HepG2 (cell line): ENCODE measurements around the gene GALNT8. TPM values are rescaled to one million over a fixed set of nuclear protein-coding genes. Genes with fewer than 3 reads are reported as not detected.

Experiments
- CBFB ChIP-seq: sonication (generic); formaldehyde crosslinking; IDR thresholded peaks from 2 replicates; pipeline ENCODE4 v1.4.0; 2020; ENCODE audit warnings: missing genetic modification reagents
- GPN1 ChIP-seq: sonication (generic); formaldehyde crosslinking; IDR thresholded peaks from 2 replicates; pipeline ENCODE4 v1.5.1; 2020; ENCODE audit warnings: missing genetic modification reagents, borderline replicate concordance
- NFYB ChIP-seq: sonication (generic); formaldehyde crosslinking; IDR thresholded peaks from 2 replicates; pipeline ENCODE4 v1.4.0; 2020; ENCODE audit warnings: missing genetic modification reagents
- ZNF326 ChIP-seq: sonication (generic); formaldehyde crosslinking; IDR thresholded peaks from 2 replicates; pipeline ENCODE4 v1.4.0; 2020; ENCODE audit warnings: missing genetic modification reagents, borderline replicate concordance
- ZNF629 ChIP-seq: sonication (generic); formaldehyde crosslinking; conservative IDR thresholded peaks from 2 replicates; pipeline ENCODE4 v1.5.0; 2020; ENCODE audit warnings: missing genetic modification reagents
- polyA plus RNA-seq, 8 experiments: library from polyadenylated mRNA; depleted of rRNA in 3 of 8; stranded (reverse) in 7 of 8; unstranded in 1 of 8; fragments of >200 nt; fragmentation: Illumina TruSeq in 4 of 8; extraction: Trizol in 4 of 8; gene quantifications; 2 replicates each; pipeline versions ENCODE4 v1.2.1 to v1.2.3, GENCODE V29; 2011 to 2016; ENCODE audit warnings: low read depth in 4 of 8, missing spikeins in 1 of 8, mixed read lengths in 1 of 8; ENCODE audit not compliant: insufficient read depth in 1 of 8
- total RNA-seq, 5 experiments: library from RNA; depleted of rRNA; stranded (reverse); fragments of >200 nt; fragmentation: Illumina TruSeq; extraction: Trizol; gene quantifications; 2 replicates each; pipeline ENCODE4 v1.2.3, GENCODE V29; 2016; ENCODE audit warnings: low read depth in 1 of 5
- TF ChIP-seq, protein P1 (sequence below): sonication (generic); formaldehyde crosslinking; IDR thresholded peaks from 2 replicates; pipeline ENCODE4 v1.4.0; 2020; ENCODE audit warnings: low read depth, mild to moderate bottlenecking, missing genetic modification reagents
- TF ChIP-seq, protein P2 (sequence below): sonication (generic); formaldehyde crosslinking; IDR thresholded peaks from 2 replicates; pipeline ENCODE4 v1.5.1; 2020; ENCODE audit warnings: missing genetic modification reagents, mild to moderate bottlenecking, borderline replicate concordance
- TF ChIP-seq, protein P3 (sequence below): sonication (generic); formaldehyde crosslinking; conservative IDR thresholded peaks from 2 replicates; pipeline ENCODE4 v1.4.0; 2020; ENCODE audit warnings: mild to moderate bottlenecking, missing genetic modification reagents, moderate library complexity

GALNT8 gene
- total and polyA plus RNA-seq, 2 of the 13 experiments (the other 11 are each of a cell fraction or from before 2014, with no cell fraction given), result 0.45 TPM; not detected in 1

DNA sequence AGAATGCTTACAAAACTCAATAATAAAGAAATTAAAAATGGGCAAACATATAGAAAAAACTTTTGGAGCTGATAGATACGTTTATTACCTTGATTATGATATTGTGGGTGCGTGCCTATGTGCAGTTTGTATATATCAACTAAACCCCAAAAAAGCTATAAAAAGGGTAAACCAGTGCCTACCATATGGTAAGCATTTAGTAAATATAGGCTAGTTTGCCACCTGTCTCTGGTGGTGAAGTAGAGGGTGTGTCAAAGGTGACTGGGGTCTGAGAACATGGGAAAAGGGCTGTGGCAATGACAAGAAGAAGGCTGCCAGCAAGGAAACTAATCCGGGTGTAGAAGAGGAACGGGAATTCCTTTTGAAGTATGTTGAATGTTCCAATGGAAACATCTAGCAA lies 18.3 kb downstream of the GALNT8 start (continued):
- TF ChIP-seq, protein P1, sequence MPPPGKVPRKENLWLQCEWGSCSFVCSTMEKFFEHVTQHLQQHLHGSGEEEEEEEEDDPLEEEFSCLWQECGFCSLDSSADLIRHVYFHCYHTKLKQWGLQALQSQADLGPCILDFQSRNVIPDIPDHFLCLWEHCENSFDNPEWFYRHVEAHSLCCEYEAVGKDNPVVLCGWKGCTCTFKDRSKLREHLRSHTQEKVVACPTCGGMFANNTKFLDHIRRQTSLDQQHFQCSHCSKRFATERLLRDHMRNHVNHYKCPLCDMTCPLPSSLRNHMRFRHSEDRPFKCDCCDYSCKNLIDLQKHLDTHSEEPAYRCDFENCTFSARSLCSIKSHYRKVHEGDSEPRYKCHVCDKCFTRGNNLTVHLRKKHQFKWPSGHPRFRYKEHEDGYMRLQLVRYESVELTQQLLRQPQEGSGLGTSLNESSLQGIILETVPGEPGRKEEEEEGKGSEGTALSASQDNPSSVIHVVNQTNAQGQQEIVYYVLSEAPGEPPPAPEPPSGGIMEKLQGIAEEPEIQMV (CRISPR knock-in tag), result no peak
- TF ChIP-seq NFYB, result no peak
- no peak for TF ChIP-seq ZNF326
- TF ChIP-seq GPN1 (CRISPR knock-in tag), result no peak
- TF ChIP-seq, protein P2, sequence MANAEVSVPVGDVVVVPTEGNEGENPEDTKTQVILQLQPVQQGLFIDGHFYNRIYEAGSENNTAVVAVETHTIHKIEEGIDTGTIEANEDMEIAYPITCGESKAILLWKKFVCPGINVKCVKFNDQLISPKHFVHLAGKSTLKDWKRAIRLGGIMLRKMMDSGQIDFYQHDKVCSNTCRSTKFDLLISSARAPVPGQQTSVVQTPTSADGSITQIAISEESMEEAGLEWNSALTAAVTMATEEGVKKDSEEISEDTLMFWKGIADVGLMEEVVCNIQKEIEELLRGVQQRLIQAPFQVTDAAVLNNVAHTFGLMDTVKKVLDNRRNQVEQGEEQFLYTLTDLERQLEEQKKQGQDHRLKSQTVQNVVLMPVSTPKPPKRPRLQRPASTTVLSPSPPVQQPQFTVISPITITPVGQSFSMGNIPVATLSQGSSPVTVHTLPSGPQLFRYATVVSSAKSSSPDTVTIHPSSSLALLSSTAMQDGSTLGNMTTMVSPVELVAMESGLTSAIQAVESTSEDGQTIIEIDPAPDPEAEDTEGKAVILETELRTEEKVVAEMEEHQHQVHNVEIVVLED (CRISPR knock-in tag), result no peak
- TF ChIP-seq ZNF629 (CRISPR knock-in tag), result no peak
- TF ChIP-seq, protein P3, sequence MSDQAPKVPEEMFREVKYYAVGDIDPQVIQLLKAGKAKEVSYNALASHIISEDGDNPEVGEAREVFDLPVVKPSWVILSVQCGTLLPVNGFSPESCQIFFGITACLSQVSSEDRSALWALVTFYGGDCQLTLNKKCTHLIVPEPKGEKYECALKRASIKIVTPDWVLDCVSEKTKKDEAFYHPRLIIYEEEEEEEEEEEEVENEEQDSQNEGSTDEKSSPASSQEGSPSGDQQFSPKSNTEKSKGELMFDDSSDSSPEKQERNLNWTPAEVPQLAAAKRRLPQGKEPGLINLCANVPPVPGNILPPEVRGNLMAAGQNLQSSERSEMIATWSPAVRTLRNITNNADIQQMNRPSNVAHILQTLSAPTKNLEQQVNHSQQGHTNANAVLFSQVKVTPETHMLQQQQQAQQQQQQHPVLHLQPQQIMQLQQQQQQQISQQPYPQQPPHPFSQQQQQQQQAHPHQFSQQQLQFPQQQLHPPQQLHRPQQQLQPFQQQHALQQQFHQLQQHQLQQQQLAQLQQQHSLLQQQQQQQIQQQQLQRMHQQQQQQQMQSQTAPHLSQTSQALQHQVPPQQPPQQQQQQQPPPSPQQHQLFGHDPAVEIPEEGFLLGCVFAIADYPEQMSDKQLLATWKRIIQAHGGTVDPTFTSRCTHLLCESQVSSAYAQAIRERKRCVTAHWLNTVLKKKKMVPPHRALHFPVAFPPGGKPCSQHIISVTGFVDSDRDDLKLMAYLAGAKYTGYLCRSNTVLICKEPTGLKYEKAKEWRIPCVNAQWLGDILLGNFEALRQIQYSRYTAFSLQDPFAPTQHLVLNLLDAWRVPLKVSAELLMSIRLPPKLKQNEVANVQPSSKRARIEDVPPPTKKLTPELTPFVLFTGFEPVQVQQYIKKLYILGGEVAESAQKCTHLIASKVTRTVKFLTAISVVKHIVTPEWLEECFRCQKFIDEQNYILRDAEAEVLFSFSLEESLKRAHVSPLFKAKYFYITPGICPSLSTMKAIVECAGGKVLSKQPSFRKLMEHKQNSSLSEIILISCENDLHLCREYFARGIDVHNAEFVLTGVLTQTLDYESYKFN, result no peak
- no peak for TF ChIP-seq CBFB (CRISPR knock-in tag)
- TF ChIP-seq, all 625 proteins: peak for 0
